ENCODE measurements around the gene INTS11.

Gene INTS11

DNA sequence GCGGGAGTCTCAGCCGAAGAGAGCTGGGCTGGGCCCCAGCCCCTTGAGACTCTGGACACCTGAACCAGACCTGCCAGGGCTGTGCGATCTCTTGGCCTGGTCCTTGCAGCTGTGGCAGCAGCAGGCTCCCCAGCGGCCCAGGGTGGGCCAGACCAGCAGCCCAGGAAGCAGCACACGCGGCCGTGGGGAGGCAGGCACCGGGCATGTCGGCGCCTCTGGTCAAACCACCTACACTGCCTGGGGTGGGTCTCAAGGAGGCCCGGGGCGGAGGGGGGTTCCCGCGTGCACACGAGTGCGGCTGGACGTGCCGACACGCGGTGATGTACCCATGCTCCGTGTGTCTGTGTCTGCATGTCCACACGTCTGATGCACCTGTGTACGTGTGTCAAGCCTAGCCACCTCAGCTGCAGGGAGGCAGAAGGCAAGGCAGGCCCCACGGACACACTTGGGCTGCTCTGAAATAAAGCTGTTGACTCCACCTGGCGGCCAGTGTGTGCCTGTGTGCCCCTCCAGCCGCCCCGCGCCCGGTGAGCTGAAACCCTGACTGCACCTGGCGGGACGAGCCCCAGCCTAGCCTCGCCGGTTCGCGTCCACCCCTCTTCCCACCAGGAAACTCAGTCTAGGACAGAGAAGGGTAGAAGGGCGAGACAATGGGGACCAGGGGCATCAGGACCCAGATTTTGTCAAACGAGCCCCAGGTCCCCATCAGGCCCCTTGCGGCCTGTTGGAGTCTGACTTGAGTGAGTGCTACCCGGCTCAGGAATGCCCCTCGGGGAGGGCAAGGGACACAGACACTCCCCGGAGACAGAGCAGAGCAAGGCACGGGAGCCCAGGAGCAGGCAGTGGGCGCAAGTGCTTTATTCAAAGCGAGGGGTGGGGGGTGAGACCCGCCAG is 32.7 kb downstream of the INTS11 start:
- Histone ChIP-seq H3K4me3 (ENCODE audit: low read depth in 1 of 2, low read length in 2 of 2) (no peak overlapping the region), H3K79me2 (ENCODE audit: insufficient read depth, low read length) (no peaks in the 10 kb centered on the region), H3K9ac (ENCODE audit: low read depth, low read length) (no peak overlapping the region), H3K9me3 (ENCODE audit: insufficient read depth, low read length, severe bottlenecking) (no peaks in the 10 kb centered on the region), H3K27me3 (ENCODE audit: insufficient read depth, low read length, poor library complexity) (no peaks in the 10 kb centered on the region), H2AFZ (ENCODE audit: low read depth, low read length) (no peak overlapping the region), H3K27ac (ENCODE audit: low read length) (no peak overlapping the region), H3K4me1 (ENCODE audit: insufficient read depth, low read length) (no peaks in the 10 kb centered on the region), H3K36me3 (ENCODE audit: insufficient read depth, low read length) (peaks cover 6% of the 10 kb centered on the region; the same call in 1 of the 2 replicates), H4K20me1 (ENCODE audit: insufficient read depth, low read length) (peaks cover 6% of the 10 kb centered on the region), H3K4me2 (ENCODE audit: insufficient read depth, low read length) (no peak overlapping the region)
- peak; percentile 68 for ATAC-seq (ENCODE audit: insufficient read depth, low read depth)
- DNase-seq, result peak; percentile 47
- TF ChIP-seq EZH2 (IDR thresholded peaks at IDR 0.05; ENCODE audit: borderline replicate concordance, low read depth, low read length, severe bottlenecking), result no peak
- TF ChIP-seq, protein P1, sequence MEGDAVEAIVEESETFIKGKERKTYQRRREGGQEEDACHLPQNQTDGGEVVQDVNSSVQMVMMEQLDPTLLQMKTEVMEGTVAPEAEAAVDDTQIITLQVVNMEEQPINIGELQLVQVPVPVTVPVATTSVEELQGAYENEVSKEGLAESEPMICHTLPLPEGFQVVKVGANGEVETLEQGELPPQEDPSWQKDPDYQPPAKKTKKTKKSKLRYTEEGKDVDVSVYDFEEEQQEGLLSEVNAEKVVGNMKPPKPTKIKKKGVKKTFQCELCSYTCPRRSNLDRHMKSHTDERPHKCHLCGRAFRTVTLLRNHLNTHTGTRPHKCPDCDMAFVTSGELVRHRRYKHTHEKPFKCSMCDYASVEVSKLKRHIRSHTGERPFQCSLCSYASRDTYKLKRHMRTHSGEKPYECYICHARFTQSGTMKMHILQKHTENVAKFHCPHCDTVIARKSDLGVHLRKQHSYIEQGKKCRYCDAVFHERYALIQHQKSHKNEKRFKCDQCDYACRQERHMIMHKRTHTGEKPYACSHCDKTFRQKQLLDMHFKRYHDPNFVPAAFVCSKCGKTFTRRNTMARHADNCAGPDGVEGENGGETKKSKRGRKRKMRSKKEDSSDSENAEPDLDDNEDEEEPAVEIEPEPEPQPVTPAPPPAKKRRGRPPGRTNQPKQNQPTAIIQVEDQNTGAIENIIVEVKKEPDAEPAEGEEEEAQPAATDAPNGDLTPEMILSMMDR (IDR thresholded peaks at IDR 0.05; ENCODE audit: borderline replicate concordance, extremely low read depth, low read length, poor library complexity, severe bottlenecking), result peak; percentile 47

DNA sequence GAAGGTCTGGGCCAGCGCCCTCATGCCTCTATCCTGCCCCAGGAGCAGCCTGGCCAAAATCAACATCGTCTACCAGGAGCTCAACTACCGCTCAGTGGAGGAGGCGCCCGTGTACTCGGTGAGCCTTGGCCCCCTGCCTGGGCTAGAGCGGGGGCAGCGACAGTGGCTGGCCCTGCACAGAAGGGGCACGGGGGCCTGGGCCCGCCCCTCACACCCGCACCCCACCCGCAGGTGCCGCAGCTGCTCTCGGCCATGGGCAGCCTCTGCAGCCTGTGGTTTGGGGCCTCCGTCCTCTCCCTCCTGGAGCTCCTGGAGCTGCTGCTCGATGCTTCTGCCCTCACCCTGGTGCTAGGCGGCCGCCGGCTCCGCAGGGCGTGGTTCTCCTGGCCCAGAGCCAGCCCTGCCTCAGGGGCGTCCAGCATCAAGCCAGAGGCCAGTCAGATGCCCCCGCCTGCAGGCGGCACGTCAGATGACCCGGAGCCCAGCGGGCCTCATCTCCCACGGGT is 33.4 kb downstream of the INTS11 start:
- Histone ChIP-seq H2AFZ (ENCODE audit: low read depth, low read length) (no peak overlapping the region), H3K9ac (ENCODE audit: low read depth, low read length) (no peak overlapping the region), H3K4me1 (ENCODE audit: insufficient read depth, low read length) (no peaks in the 10 kb centered on the region), H3K4me2 (ENCODE audit: insufficient read depth, low read length) (no peak overlapping the region), H3K27me3 (ENCODE audit: insufficient read depth, low read length, poor library complexity) (no peaks in the 10 kb centered on the region), H3K79me2 (ENCODE audit: insufficient read depth, low read length) (no peaks in the 10 kb centered on the region), H3K9me3 (ENCODE audit: insufficient read depth, low read length, severe bottlenecking) (no peaks in the 10 kb centered on the region), H3K4me3 (ENCODE audit: low read depth in 1 of 2, low read length in 2 of 2) (no peak overlapping the region), H3K27ac (ENCODE audit: low read length) (no peak overlapping the region), H4K20me1 (ENCODE audit: insufficient read depth, low read length) (peaks cover 4% of the 10 kb centered on the region; the same call in 1 of the 2 replicates), H3K36me3 (ENCODE audit: insufficient read depth, low read length) (peaks cover 3% of the 10 kb centered on the region; the same call in 1 of the 2 replicates)
- no peak for TF ChIP-seq EZH2 (IDR thresholded peaks at IDR 0.05; ENCODE audit: borderline replicate concordance, low read depth, low read length, severe bottlenecking)
- TF ChIP-seq, protein P1 (IDR thresholded peaks at IDR 0.05; ENCODE audit: borderline replicate concordance, extremely low read depth, low read length, poor library complexity, severe bottlenecking), result no peak
- ATAC-seq (ENCODE audit: insufficient read depth, low read depth) (no peak), DNase-seq (no peak)

DNA sequence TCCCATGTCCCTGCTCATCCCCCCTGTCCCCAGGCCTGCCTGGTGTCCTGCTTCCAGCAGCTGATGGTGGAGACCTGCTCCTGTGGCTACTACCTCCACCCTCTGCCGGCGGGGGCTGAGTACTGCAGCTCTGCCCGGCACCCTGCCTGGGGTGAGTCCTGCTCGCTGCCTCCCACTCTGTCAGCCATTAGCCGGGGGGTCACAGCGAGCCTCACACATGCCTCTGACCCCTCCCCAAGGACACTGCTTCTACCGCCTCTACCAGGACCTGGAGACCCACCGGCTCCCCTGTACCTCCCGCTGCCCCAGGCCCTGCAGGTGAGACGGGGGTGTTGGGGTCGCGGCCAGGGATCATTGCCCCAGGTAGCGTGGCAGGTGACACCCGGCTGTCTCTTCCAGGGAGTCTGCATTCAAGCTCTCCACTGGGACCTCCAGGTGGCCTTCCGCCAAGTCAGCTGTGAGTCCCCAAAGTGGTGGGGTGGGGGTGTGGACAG is 34.2 kb downstream of the INTS11 start:
- no peaks in the 10 kb centered on the region for H3K79me2 ChIP-seq (ENCODE audit: insufficient read depth, low read length)
- no peak overlapping the region for H2AFZ ChIP-seq (ENCODE audit: low read depth, low read length)
- H3K4me1 ChIP-seq (ENCODE audit: insufficient read depth, low read length), result no peaks in the 10 kb centered on the region
- peak; percentile 45 for DNase-seq
- H3K4me3 ChIP-seq (ENCODE audit: low read depth in 1 of 2, low read length in 2 of 2), result no peak overlapping the region
- H3K27ac ChIP-seq (ENCODE audit: low read length), result no peak overlapping the region
- peak; percentile 45; the same call in 2 of the 3 replicates for ATAC-seq (ENCODE audit: insufficient read depth, low read depth)
- H4K20me1 ChIP-seq (ENCODE audit: insufficient read depth, low read length), result peaks cover 4% of the 10 kb centered on the region; the same call in 1 of the 2 replicates
- H3K27me3 ChIP-seq (ENCODE audit: insufficient read depth, low read length, poor library complexity), result no peaks in the 10 kb centered on the region
- peaks cover 3% of the 10 kb centered on the region; the same call in 1 of the 2 replicates for H3K36me3 ChIP-seq (ENCODE audit: insufficient read depth, low read length)
- TF ChIP-seq, protein P1 (IDR thresholded peaks at IDR 0.05; ENCODE audit: borderline replicate concordance, extremely low read depth, low read length, poor library complexity, severe bottlenecking), result peak; percentile 61
- TF ChIP-seq EZH2 (IDR thresholded peaks at IDR 0.05; ENCODE audit: borderline replicate concordance, low read depth, low read length, severe bottlenecking), result no peak
- no peaks in the 10 kb centered on the region for H3K9me3 ChIP-seq (ENCODE audit: insufficient read depth, low read length, severe bottlenecking)
- no peak overlapping the region for H3K9ac ChIP-seq (ENCODE audit: low read depth, low read length)
- no peak overlapping the region for H3K4me2 ChIP-seq (ENCODE audit: insufficient read depth, low read length)
